Measurements from ENCODE around the gene GNAS-AS1. TPM values are rescaled to one million over a fixed set of nuclear protein-coding genes. Genes with fewer than 3 reads are reported as not detected.

The GNAS-AS1 gene
- total and polyA plus RNA-seq, 2 of the 8 experiments (the other 6 are each of a cell fraction or from before 2014, with no cell fraction given) = 4.7 to 13.7 TPM

- no peak for TF ChIP-seq EZH2 (IDR thresholded peaks at IDR 0.05; ENCODE audit: low read depth, low read length, severe bottlenecking)
- TF ChIP-seq RBBP5 (IDR thresholded peaks at IDR 0.05; ENCODE audit: borderline replicate concordance, low read depth, low read length) = no peak
- TF ChIP-seq SUZ12 (IDR thresholded peaks at IDR 0.05; ENCODE audit: low read length) = no peak
- peak; percentile 26 to 49; a peak in 1 of 4 replicates for TF ChIP-seq SIN3A (conservative IDR thresholded peaks at IDR 0.05 in 1 of 2, IDR thresholded peaks at IDR 0.05 in 1 of 2; ENCODE audit: low read depth in 1 of 2, low read length in 2 of 2)
- no peak for TF ChIP-seq CHD1 (IDR thresholded peaks at IDR 0.05; ENCODE audit: low read depth, low read length)
- no peak for TF ChIP-seq POU5F1 (IDR thresholded peaks at IDR 0.05; ENCODE audit: low read depth, low read length)
- no peak for TF ChIP-seq JUN (IDR thresholded peaks at IDR 0.05; ENCODE audit: low read depth, low read length)
- no peak for TF ChIP-seq SIX5 (IDR thresholded peaks at IDR 0.05; ENCODE audit: low read depth, low read length)
- 0 out of 2 replicates have a peak, but pooled peaks have one; percentile 5 for TF ChIP-seq YY1 (IDR thresholded peaks at IDR 0.05; ENCODE audit: low read depth, low read length)
- TF ChIP-seq SP2 (IDR thresholded peaks at IDR 0.05; ENCODE audit: low read length) = no peak
- TF ChIP-seq HDAC6 (IDR thresholded peaks at IDR 0.05; ENCODE audit: low read depth, low read length) = no peak
- TF ChIP-seq ASH2L (IDR thresholded peaks at IDR 0.05; ENCODE audit: low read length) = peak; percentile 91
- TF ChIP-seq JUND (IDR thresholded peaks at IDR 0.05; ENCODE audit: low read length) = no peak
- peak; percentile 99 for TF ChIP-seq TAF7 (optimal IDR thresholded peaks at IDR 0.05; ENCODE audit: borderline replicate concordance, low read depth, low read length)
- peak; percentile 97 for TF ChIP-seq KDM4A (IDR thresholded peaks at IDR 0.05; ENCODE audit: low read depth, low read length, severe bottlenecking)
- TF ChIP-seq CBX5 (IDR thresholded peaks at IDR 0.05; ENCODE audit: low read depth, low read length) = no peak
- TF ChIP-seq FOSL1 (IDR thresholded peaks at IDR 0.05; ENCODE audit: insufficient read depth, low read depth, low read length) = no peak
- no peak for TF ChIP-seq KDM1A (IDR thresholded peaks at IDR 0.05; ENCODE audit: borderline replicate concordance, low read length)
- peak; percentile 45 for TF ChIP-seq NANOG (IDR thresholded peaks at IDR 0.05; ENCODE audit: insufficient read depth, low read depth, low read length, poor library complexity, severe bottlenecking)
- no peak for TF ChIP-seq ZNF274 (IDR thresholded peaks at IDR 0.05; ENCODE audit: borderline replicate concordance, extremely low read depth, low read length)
- TF ChIP-seq EP300 (IDR thresholded peaks at IDR 0.05; ENCODE audit: borderline replicate concordance in 1 of 2, low read depth in 2 of 2, low read length in 2 of 2) = no peak; a peak in 1 of 3 replicates
- TF ChIP-seq TBP (IDR thresholded peaks at IDR 0.05; ENCODE audit: low read depth, low read length) = peak; percentile 97
- no peak for TF ChIP-seq BACH1 (IDR thresholded peaks at IDR 0.05; ENCODE audit: low read length)
Measured at GRCh38 chr20:58888521-58889333, 38.0 kb upstream of the GNAS-AS1 start (continued).
